ENCODE data around the gene AQP5.

DNA sequence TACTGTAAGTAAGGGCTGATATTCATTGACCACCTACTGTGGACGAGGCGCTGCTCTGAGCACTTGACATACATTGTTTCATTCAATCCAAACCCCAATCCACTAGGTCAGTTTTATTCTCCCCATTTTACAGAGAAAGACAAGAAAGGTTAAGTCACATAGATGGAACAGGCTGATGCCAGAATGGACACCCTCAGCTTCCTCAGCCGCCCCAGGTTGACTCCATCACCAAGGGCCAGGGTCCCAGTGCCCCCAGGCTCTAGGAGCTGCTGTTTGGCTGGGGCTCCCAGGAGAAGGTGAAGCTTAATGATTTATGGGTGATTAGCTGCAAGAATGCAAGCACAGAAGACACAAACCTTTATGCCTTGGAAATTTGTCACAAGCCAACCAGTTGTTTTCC lies 11.8 kb upstream of the AQP5 start:
- TF ChIP-seq ZFX (IDR thresholded peaks at IDR 0.05; ENCODE audit: borderline replicate concordance), result no peak
- TF ChIP-seq, protein P1, sequence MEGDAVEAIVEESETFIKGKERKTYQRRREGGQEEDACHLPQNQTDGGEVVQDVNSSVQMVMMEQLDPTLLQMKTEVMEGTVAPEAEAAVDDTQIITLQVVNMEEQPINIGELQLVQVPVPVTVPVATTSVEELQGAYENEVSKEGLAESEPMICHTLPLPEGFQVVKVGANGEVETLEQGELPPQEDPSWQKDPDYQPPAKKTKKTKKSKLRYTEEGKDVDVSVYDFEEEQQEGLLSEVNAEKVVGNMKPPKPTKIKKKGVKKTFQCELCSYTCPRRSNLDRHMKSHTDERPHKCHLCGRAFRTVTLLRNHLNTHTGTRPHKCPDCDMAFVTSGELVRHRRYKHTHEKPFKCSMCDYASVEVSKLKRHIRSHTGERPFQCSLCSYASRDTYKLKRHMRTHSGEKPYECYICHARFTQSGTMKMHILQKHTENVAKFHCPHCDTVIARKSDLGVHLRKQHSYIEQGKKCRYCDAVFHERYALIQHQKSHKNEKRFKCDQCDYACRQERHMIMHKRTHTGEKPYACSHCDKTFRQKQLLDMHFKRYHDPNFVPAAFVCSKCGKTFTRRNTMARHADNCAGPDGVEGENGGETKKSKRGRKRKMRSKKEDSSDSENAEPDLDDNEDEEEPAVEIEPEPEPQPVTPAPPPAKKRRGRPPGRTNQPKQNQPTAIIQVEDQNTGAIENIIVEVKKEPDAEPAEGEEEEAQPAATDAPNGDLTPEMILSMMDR (IDR thresholded peaks at IDR 0.05), result no peak
